DND-41 (cell line): ENCODE results near the gene CDH23.

ENCODE experiments used
- ATAC-seq: fragments of 200-7000 bp; cut with Tn5 transposase; 3 replicates; pipeline ENCODE4 v1.9.1; 2021; ENCODE audit warnings: low read depth; ENCODE audit not compliant: insufficient read depth
- DNase-seq: peaks from one replicate; pipeline ENCODE4 v3.0.0-alpha.2; 2020
- H2AFZ ChIP-seq: 2 replicates; pipeline ENCODE4 v1.6.0; 2012; ENCODE audit warnings: low read depth, low read length
- H3K27ac ChIP-seq: 2 replicates; pipeline ENCODE4 v1.5.1; 2012; ENCODE audit warnings: low read length, inconsistent platforms
- H3K27me3 ChIP-seq: fragments of 200-600 bp; sonication (generic); 2 replicates; pipeline ENCODE4 v1.6.0; 2012; ENCODE audit warnings: low read length, mild to moderate bottlenecking, inconsistent platforms; ENCODE audit not compliant: insufficient read depth, poor library complexity
- H3K36me3 ChIP-seq: 2 replicates; pipeline ENCODE4 v1.5.1; 2012; ENCODE audit warnings: low read length, inconsistent platforms; ENCODE audit not compliant: insufficient read depth
- H3K4me1 ChIP-seq: 2 replicates; pipeline ENCODE4 v1.5.1; 2012; ENCODE audit warnings: mild to moderate bottlenecking, low read length; ENCODE audit not compliant: insufficient read depth
- H3K4me2 ChIP-seq: 2 replicates; pipeline ENCODE4 v1.6.0; 2012; ENCODE audit warnings: mild to moderate bottlenecking, moderate library complexity, low read length, inconsistent platforms; ENCODE audit not compliant: insufficient read depth
- H3K4me3 ChIP-seq, 2 experiments: fragments of 200-600 bp in 1 of 2; shearing (Covaris generic) in 1 of 2; 2 replicates each; pipeline ENCODE4 v1.5.1; 2012 to 2016; ENCODE audit warnings: inconsistent platforms in 2 of 2, low read length in 2 of 2, mild to moderate bottlenecking in 2 of 2, low read depth in 1 of 2, moderate library complexity in 1 of 2
- H3K79me2 ChIP-seq: 2 replicates; pipeline ENCODE4 v1.6.0; 2012; ENCODE audit warnings: low read length, inconsistent platforms; ENCODE audit not compliant: insufficient read depth
- H3K9ac ChIP-seq: 2 replicates; pipeline ENCODE4 v1.6.0; 2012; ENCODE audit warnings: low read depth, mild to moderate bottlenecking, inconsistent platforms, low read length, moderate library complexity
- H3K9me3 ChIP-seq: 2 replicates; pipeline ENCODE4 v1.5.1; 2012; ENCODE audit warnings: low read length, moderate library complexity, mild to moderate bottlenecking, inconsistent platforms; ENCODE audit not compliant: insufficient read depth, severe bottlenecking
- H4K20me1 ChIP-seq: 2 replicates; pipeline ENCODE4 v1.6.0; 2012; ENCODE audit warnings: low read length; ENCODE audit not compliant: insufficient read depth
- CTCF ChIP-seq: IDR thresholded peaks from 2 replicates; pipeline ENCODE4 v1.5.1; 2012; ENCODE audit warnings: borderline replicate concordance, low read length, moderate library complexity, mild to moderate bottlenecking; ENCODE audit not compliant: poor library complexity, severe bottlenecking; ENCODE audit errors: extremely low read depth
- EZH2 ChIP-seq: IDR thresholded peaks from 3 replicates; pipeline ENCODE4 v1.6.1; 2012; ENCODE audit warnings: borderline replicate concordance, low read depth, mild to moderate bottlenecking, moderate library complexity, low read length, inconsistent platforms; ENCODE audit not compliant: severe bottlenecking

Gene CDH23

GRCh38 chr10:71468363-71469094, 71.8 kb downstream of the CDH23 start:
- Histone ChIP-seq H4K20me1 (peaks cover 5% of the 10 kb centered on the region; the same call in 1 of the 2 replicates), H3K4me1 (no peaks in the 10 kb centered on the region), H3K36me3 (no peaks in the 10 kb centered on the region), H2AFZ (no peak overlapping the region), H3K27ac (no peak overlapping the region), H3K4me2 (no peak overlapping the region), H3K27me3 (peaks cover 4% of the 10 kb centered on the region), H3K9ac (no peak overlapping the region), H3K9me3 (no peaks in the 10 kb centered on the region), H3K79me2 (no peaks in the 10 kb centered on the region), H3K4me3 (no peak overlapping the region)
- DNase-seq (no peak), ATAC-seq (no peak)
- TF ChIP-seq EZH2 (no peak), CTCF (no peak)

GRCh38 chr10:71471006-71471405, 74.3 kb downstream of the CDH23 start:
- H2AFZ ChIP-seq: no peak overlapping the region

GRCh38 chr10:71471957-71472365, 75.2 kb downstream of the CDH23 start:
- Histone ChIP-seq H2AFZ (no peak overlapping the region), H3K9me3 (no peaks in the 10 kb centered on the region), H3K27ac (no peak overlapping the region), H3K9ac (no peak overlapping the region), H3K4me2 (no peak overlapping the region), H4K20me1 (no peaks in the 10 kb centered on the region; the same call in 1 of the 2 replicates), H3K79me2 (no peaks in the 10 kb centered on the region), H3K27me3 (peaks cover 4% of the 10 kb centered on the region), H3K36me3 (no peaks in the 10 kb centered on the region), H3K4me3 (no peak overlapping the region), H3K4me1 (no peaks in the 10 kb centered on the region)
- ATAC-seq (no peak), DNase-seq (no peak)
- TF ChIP-seq CTCF: no peak
- TF ChIP-seq EZH2: no peak

More at GRCh38 chr10:71471006-71471405, 74.3 kb downstream of the CDH23 start:
- no peaks in the 10 kb centered on the region for H3K79me2 ChIP-seq
- peaks cover 4% of the 10 kb centered on the region; the same call in 1 of the 2 replicates for H4K20me1 ChIP-seq
- H3K4me3 ChIP-seq: no peak overlapping the region
- H3K27me3 ChIP-seq: peaks cover 4% of the 10 kb centered on the region
- H3K36me3 ChIP-seq: no peaks in the 10 kb centered on the region
- H3K27ac ChIP-seq: no peak overlapping the region
- no peaks in the 10 kb centered on the region for H3K9me3 ChIP-seq
- DNase-seq: no peak
- H3K4me1 ChIP-seq: no peaks in the 10 kb centered on the region
- H3K9ac ChIP-seq: no peak overlapping the region
- TF ChIP-seq EZH2 (no peak), CTCF (no peak)
- no peak overlapping the region for H3K4me2 ChIP-seq
- no peak for ATAC-seq

- no peak for DNase-seq
- H3K36me3 ChIP-seq: no peaks in the 10 kb centered on the region
- H3K27me3 ChIP-seq: peaks cover 4% of the 10 kb centered on the region
- no peak for TF ChIP-seq EZH2
- TF ChIP-seq CTCF: no peak
- no peaks in the 10 kb centered on the region; the same call in 1 of the 2 replicates for H4K20me1 ChIP-seq
- H2AFZ ChIP-seq: no peak overlapping the region
- no peak overlapping the region for H3K27ac ChIP-seq
- no peaks in the 10 kb centered on the region for H3K4me1 ChIP-seq
- H3K4me2 ChIP-seq: no peak overlapping the region
- H3K9me3 ChIP-seq: no peaks in the 10 kb centered on the region
- no peak overlapping the region for H3K4me3 ChIP-seq
- no peak for ATAC-seq
- H3K79me2 ChIP-seq: no peaks in the 10 kb centered on the region
- no peak overlapping the region for H3K9ac ChIP-seq
These were observed 75.7 kb downstream of the CDH23 start for GRCh38 chr10:71472466-71472865.
